Glutamatergic neuron (in vitro differentiated cells): ENCODE measurements around the gene APBA3. TPM values are rescaled to one million over a fixed set of nuclear protein-coding genes. Genes with fewer than 3 reads are reported as not detected.

ENCODE experiments used
- DNase-seq: peaks from one replicate; pipeline ENCODE4 v3.0.0; 2022
- H3K27ac Mint-ChIP-seq: one replicate; pipeline ENCODE4 v1.8.0; 2020; ENCODE audit warnings: mild to moderate bottlenecking, mixed read lengths, inconsistent platforms; ENCODE audit not compliant: unreplicated experiment
- H3K27me3 Mint-ChIP-seq: one replicate; pipeline ENCODE4 v1.8.0; 2020; ENCODE audit warnings: mild to moderate bottlenecking, moderate library complexity, mixed read lengths, inconsistent platforms; ENCODE audit not compliant: unreplicated experiment
- H3K36me3 Mint-ChIP-seq: one replicate; pipeline ENCODE4 v1.8.0; 2020; ENCODE audit warnings: mild to moderate bottlenecking, mixed read lengths, inconsistent platforms; ENCODE audit not compliant: unreplicated experiment
- H3K4me1 Mint-ChIP-seq: one replicate; pipeline ENCODE4 v1.8.0; 2020; ENCODE audit warnings: mild to moderate bottlenecking, low read depth, mixed read lengths, inconsistent platforms; ENCODE audit not compliant: unreplicated experiment
- H3K4me3 Mint-ChIP-seq: one replicate; pipeline ENCODE4 v1.8.0; 2020; ENCODE audit warnings: mild to moderate bottlenecking, mixed read lengths, inconsistent platforms; ENCODE audit not compliant: unreplicated experiment
- H3K9me3 Mint-ChIP-seq: one replicate; pipeline ENCODE4 v1.8.0; 2020; ENCODE audit warnings: mild to moderate bottlenecking, moderate library complexity, mixed read lengths, inconsistent platforms; ENCODE audit not compliant: unreplicated experiment
- total RNA-seq: library from RNA; stranded (reverse); fragmentation: NEBNext Ultra II Directional; extraction: Animal tissue kit (Norgen Biotek cat#: 25700); gene quantifications from one replicate; pipeline ENCODE4 v1.2.1, GENCODE V29; 2021; ENCODE audit not compliant: unreplicated experiment
- TF ChIP-seq, protein P1 (sequence below): fragments of 200-600 bp; sonication (generic); IDR thresholded peaks from one replicate; pipeline ENCODE4 v1.5.0; 2021; ENCODE audit not compliant: partially characterized antibody, unreplicated experiment

APBA3 gene
- total RNA-seq, 1 donor from 2014 or later: 23.3 TPM

DNA sequence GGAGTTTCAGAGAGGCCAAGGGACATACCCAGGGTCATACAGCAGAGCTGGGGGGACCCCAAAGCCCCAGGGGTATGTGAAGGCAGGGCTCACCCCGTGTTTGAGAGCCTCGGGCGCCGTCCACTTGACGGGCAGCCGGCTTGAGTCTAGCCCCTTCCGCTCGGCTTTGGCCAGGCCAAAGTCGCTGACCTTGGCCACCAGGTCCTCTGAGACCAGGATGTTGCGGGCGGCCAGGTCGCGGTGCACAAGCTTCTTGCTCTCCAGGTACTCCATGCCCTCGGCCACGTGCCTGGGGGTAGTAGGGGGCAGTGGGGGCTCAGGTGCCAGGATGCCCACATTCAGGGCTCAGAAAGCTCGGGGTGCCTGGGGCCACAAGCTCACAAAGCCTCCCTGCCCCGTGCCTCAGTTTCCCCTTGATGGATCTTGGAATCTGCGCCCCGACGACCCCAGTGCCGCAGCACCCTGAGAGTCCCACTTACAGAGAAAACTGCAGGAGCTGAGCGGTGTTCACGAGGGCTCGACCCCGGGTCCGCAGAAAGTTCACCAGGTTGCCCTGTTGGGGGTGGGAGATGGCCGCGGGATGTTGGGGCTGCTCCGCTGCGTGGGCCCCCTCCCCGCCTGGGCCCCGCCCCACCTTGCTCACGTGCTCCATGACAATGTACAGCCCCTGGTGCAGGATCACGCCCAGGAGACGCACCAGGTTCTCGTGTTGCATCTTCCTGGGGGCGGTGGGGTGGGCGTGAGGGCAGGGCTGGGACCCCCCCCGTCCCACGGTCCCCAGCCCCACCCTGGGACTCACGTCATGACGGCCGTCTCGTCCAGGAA lies 17.6 kb upstream of the APBA3 start:
- Mint-ChIP-seq H3K4me3 (no peak overlapping the region), H3K36me3 (peaks cover 13% of the 10 kb centered on the region), H3K27ac (no peak overlapping the region), H3K4me1 (no peaks in the 10 kb centered on the region), H3K27me3 (peaks cover 20% of the 10 kb centered on the region), H3K9me3 (peaks cover 11% of the 10 kb centered on the region)
- TF ChIP-seq, protein P1, sequence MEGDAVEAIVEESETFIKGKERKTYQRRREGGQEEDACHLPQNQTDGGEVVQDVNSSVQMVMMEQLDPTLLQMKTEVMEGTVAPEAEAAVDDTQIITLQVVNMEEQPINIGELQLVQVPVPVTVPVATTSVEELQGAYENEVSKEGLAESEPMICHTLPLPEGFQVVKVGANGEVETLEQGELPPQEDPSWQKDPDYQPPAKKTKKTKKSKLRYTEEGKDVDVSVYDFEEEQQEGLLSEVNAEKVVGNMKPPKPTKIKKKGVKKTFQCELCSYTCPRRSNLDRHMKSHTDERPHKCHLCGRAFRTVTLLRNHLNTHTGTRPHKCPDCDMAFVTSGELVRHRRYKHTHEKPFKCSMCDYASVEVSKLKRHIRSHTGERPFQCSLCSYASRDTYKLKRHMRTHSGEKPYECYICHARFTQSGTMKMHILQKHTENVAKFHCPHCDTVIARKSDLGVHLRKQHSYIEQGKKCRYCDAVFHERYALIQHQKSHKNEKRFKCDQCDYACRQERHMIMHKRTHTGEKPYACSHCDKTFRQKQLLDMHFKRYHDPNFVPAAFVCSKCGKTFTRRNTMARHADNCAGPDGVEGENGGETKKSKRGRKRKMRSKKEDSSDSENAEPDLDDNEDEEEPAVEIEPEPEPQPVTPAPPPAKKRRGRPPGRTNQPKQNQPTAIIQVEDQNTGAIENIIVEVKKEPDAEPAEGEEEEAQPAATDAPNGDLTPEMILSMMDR: no peak
- no peak for DNase-seq

DNA sequence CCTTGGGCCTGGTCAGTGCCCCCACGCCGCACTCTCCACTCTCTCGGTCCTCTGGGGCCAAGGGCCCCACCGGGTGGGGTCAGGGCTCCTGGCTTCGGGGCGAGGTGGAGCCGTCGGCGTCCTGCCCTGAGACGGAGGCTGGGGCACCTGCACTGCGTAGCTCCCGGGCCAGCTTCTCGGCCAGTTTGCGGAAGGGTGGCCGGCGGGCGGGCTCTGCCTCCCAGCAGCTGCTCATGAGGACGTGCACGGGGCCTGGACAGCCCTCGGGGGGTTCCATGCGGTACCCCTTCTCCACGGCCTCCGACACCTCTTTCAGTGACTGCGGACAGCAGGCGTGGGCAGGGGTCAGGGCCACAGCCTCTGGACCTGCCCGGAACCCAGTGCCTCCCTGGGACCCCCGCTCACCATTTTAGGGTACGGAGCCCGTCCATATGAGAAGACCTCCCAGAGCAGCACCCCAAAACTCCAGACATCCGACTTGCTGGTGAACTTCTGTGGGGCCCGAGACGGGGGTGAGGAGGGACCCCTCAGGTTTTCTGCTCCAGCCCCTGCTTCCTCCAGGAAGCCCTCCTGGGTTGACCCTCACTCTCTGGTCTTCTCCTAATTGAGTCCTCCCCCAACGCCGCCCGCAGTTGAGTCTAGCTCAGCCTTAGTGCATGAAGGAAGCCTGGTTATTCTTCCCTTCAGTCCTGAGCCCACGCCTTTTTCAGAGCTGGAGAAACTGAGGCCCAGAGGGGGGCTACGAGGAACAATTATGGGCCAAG lies 16.8 kb upstream of the APBA3 start:
- no peak overlapping the region for H3K4me3 Mint-ChIP-seq
- no peak for DNase-seq
- H3K27ac Mint-ChIP-seq: no peak overlapping the region
- peaks cover 13% of the 10 kb centered on the region for H3K36me3 Mint-ChIP-seq
- peaks cover 20% of the 10 kb centered on the region for H3K27me3 Mint-ChIP-seq
- TF ChIP-seq, protein P1: no peak
- H3K9me3 Mint-ChIP-seq: peaks cover 11% of the 10 kb centered on the region
- H3K4me1 Mint-ChIP-seq: no peaks in the 10 kb centered on the region

DNA sequence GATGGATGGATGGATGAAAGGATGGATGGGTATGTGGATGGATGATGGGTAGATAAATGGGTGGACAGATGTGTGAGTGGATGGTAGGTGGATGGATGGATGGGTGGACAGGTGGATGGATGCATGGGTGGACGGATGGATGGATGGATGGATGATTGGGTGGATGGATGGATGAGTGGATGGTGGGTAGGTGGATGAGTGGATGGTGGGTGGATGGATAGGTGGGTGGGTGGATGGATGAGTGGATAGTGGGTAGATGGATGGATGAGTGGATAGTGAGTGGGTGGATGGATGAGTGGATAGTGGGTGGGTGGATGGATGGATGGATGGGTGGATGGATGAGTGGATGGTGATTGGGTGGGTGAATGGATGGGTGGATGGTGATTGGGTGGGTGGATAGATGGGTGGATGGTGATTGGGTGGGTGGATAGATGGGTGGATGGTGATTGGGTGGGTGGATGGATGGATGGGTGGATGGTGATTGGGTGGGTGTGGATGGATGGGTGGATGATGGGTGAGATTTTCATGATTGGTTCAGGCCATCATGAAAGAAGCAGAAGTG lies 15.1 kb upstream of the APBA3 start:
- H3K36me3 Mint-ChIP-seq: peaks cover 4% of the 10 kb centered on the region

DNA sequence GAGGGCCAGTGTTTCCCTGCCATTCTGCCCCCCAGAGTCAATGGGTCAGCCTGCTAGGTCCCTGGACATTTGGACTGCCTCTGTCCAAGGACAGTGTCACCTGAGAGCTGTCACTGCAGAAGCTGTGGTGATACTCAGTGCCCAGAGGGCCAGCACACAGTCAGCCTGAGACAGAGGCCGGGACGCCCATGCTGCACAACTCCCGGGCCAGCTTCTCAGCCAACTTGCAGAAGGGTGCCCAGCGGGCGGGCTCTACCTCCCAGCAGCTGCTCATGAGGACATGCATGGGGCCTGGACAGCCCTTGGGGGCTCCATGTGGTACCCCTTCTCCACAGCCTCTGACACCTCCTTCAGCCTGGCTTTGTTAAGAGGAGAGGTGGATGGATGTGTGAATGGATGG lies 14.3 kb upstream of the APBA3 start:
- peaks cover 12% of the 10 kb centered on the region for H3K27me3 Mint-ChIP-seq
- H3K9me3 Mint-ChIP-seq: peaks cover 5% of the 10 kb centered on the region
- H3K4me1 Mint-ChIP-seq: no peaks in the 10 kb centered on the region
- no peak for DNase-seq
- TF ChIP-seq, protein P1: no peak
- H3K27ac Mint-ChIP-seq: no peak overlapping the region
- H3K4me3 Mint-ChIP-seq: no peak overlapping the region
- no peaks in the 10 kb centered on the region for H3K36me3 Mint-ChIP-seq

More for the DNA sequence above, 15.1 kb upstream of the APBA3 start:
- DNase-seq: no peak
- Mint-ChIP-seq H3K9me3 (peaks cover 10% of the 10 kb centered on the region), H3K4me1 (no peaks in the 10 kb centered on the region), H3K4me3 (no peak overlapping the region), H3K27me3 (peaks cover 12% of the 10 kb centered on the region), H3K27ac (no peak overlapping the region)
- TF ChIP-seq, protein P1: no peak
